ENCODE results near the gene DPH7.
A peak's percentile ranks its signal among the peaks of the same experiment; 100 is the strongest.
"Not testable (repeated sequence)": the region's sequence is repeated elsewhere in the genome, so short reads cannot be mapped to it uniquely, and the experiment has no call there.

The DPH7 gene

GRCh38 chr9:137544176-137544760, 34.5 kb downstream of the DPH7 start:
- no peak for DNase-seq

- no peak for DNase-seq
Measured at GRCh38 chr9:137543237-137543963, 35.3 kb downstream of the DPH7 start.

GRCh38 chr9:137542486-137542885, 36.2 kb downstream of the DPH7 start:
- DNase-seq: no peak

- no peak for DNase-seq
Measured at GRCh38 chr9:137540536-137540935, 38.2 kb downstream of the DPH7 start.

GRCh38 chr9:137538058-137538457, 40.7 kb downstream of the DPH7 start:
- DNase-seq: no peak

GRCh38 chr9:137536594-137537131, 42.1 kb downstream of the DPH7 start:
- peak in 1 of 2 experiments; percentile 33 for DNase-seq

- DNase-seq: no peak
Measured at GRCh38 chr9:137535120-137535428, 43.7 kb downstream of the DPH7 start.

GRCh38 chr9:137534256-137535119, 44.2 kb downstream of the DPH7 start:
- no peak for DNase-seq

GRCh38 chr9:137532891-137533468, 45.7 kb downstream of the DPH7 start:
- not testable (repeated sequence) for DNase-seq

- DNase-seq: no peak
Measured at GRCh38 chr9:137531099-137531765, 47.5 kb downstream of the DPH7 start.

GRCh38 chr9:137530331-137530730, 48.4 kb downstream of the DPH7 start:
- no peak for DNase-seq

GRCh38 chr9:137524981-137525317, 53.8 kb downstream of the DPH7 start:
- DNase-seq: no peak

- DNase-seq: no peak
Measured at GRCh38 chr9:137524161-137524980, 54.4 kb downstream of the DPH7 start.

GRCh38 chr9:137522746-137523455, 55.8 kb downstream of the DPH7 start:
- DNase-seq: no peak

GRCh38 chr9:137521405-137521985, 57.2 kb downstream of the DPH7 start:
- DNase-seq: no peak

GRCh38 chr9:137520614-137521404, 57.9 kb downstream of the DPH7 start:
- DNase-seq: no peak

GRCh38 chr9:137519553-137519952, 59.2 kb downstream of the DPH7 start:
- no peak for DNase-seq

GRCh38 chr9:137518661-137519459, 59.9 kb downstream of the DPH7 start:
- not testable (repeated sequence) for DNase-seq

Data from stimulated activated CD4-positive, alpha-beta T cell treated with anti-CD3 and anti-CD28 coated beads, Interleukin-4, amount 100 ng/mL, for 4 hours (primary cell).